Measurements from ENCODE around the gene SLC9C1.

GRCh38 chr3:112101916-112102315, 192.1 kb downstream of the SLC9C1 start:
- TF ChIP-seq NFIC (IDR thresholded peaks at IDR 0.05) (no peak), RAD21 (IDR thresholded peaks at IDR 0.05; ENCODE audit: low read depth) (no peak), USF1 (IDR thresholded peaks at IDR 0.05) (no peak)

Measured in Ishikawa (cell line).